CD14-positive monocyte (primary cell): ENCODE measurements around the gene SEZ6L2. TPM values are rescaled to one million over a fixed set of nuclear protein-coding genes. Genes with fewer than 3 reads are reported as not detected.

Source experiments
- DNase-seq, 3 donors: peaks; one replicate each; pipeline ENCODE4 v3.0.0-alpha.2; 2011 to 2022
- H2AFZ ChIP-seq: 2 replicates; pipeline ENCODE4 v1.6.0; 2012; ENCODE audit warnings: mild to moderate bottlenecking, low read depth, low read length, inconsistent platforms; ENCODE audit not compliant: insufficient read depth, poor library complexity, severe bottlenecking
- H3K27ac ChIP-seq, 2 donors: 1 replicate in 1 of 2; 2 replicates in 1 of 2; pipeline ENCODE4 v1.5.1; 2012 to 2013; ENCODE audit warnings: low read length in 2 of 2, control low read depth in 1 of 2, inconsistent platforms in 1 of 2, low read depth in 1 of 2, mild to moderate bottlenecking in 1 of 2
- H3K27me3 ChIP-seq, 2 donors: one replicate each; pipeline versions ENCODE4 v1.6.0 to v1.6.1; 2011 to 2013; ENCODE audit warnings: low read length in 2 of 2; ENCODE audit not compliant: control insufficient read depth in 2 of 2, insufficient read depth in 2 of 2
- H3K36me3 ChIP-seq, 2 donors: replicated peaks in 1 of 2; 1 replicate in 1 of 2; 2 replicates in 1 of 2; pipeline versions ENCODE4 v1.5.1 to v1.6.1; 2012 to 2013; ENCODE audit warnings: low read length in 2 of 2, control low read depth in 1 of 2, inconsistent platforms in 1 of 2, mild to moderate bottlenecking in 1 of 2; ENCODE audit not compliant: insufficient read depth in 2 of 2, control insufficient read depth in 1 of 2
- H3K4me1 ChIP-seq, 2 donors: 1 replicate in 1 of 2; 2 replicates in 1 of 2; pipeline versions ENCODE4 v1.5.1 to v1.6.1; 2012 to 2013; ENCODE audit warnings: low read length in 2 of 2, control low read depth in 1 of 2, inconsistent platforms in 1 of 2, mild to moderate bottlenecking in 1 of 2, moderate library complexity in 1 of 2; ENCODE audit not compliant: insufficient read depth in 2 of 2, control insufficient read depth in 1 of 2
- H3K4me2 ChIP-seq: replicated peaks from 2 replicates; pipeline ENCODE3; 2012; ENCODE audit warnings: low read length, moderate library complexity, mild to moderate bottlenecking; ENCODE audit not compliant: poor library complexity, severe bottlenecking; ENCODE audit errors: extremely low read depth
- H3K4me3 ChIP-seq, 3 experiments: fragments of 200-600 bp in 1 of 3; sonication (generic) in 1 of 3; replicated peaks in 1 of 3; 1 replicate in 2 of 3; 2 replicates in 1 of 3; pipeline ENCODE4 v1.5.1; 2011 to 2013; ENCODE audit warnings: low read length in 3 of 3, mild to moderate bottlenecking in 3 of 3, control low read depth in 2 of 3, low read depth in 2 of 3, inconsistent platforms in 1 of 3, moderate library complexity in 1 of 3
- H3K79me2 ChIP-seq: 2 replicates; pipeline ENCODE4 v1.6.0; 2012; ENCODE audit warnings: mild to moderate bottlenecking, control low read depth, inconsistent platforms, low read length, moderate library complexity; ENCODE audit not compliant: insufficient read depth
- H3K9ac ChIP-seq: 2 replicates; pipeline ENCODE4 v1.6.0; 2017; ENCODE audit warnings: low read length, mild to moderate bottlenecking; ENCODE audit not compliant: insufficient read depth, poor library complexity, severe bottlenecking
- H3K9me3 ChIP-seq, 2 donors: replicated peaks in 1 of 2; 1 replicate in 1 of 2; 2 replicates in 1 of 2; pipeline versions ENCODE4 v1.5.1 to v1.6.1; 2012 to 2013; ENCODE audit warnings: low read length in 2 of 2, control low read depth in 1 of 2; ENCODE audit not compliant: control insufficient read depth in 1 of 2, insufficient read depth in 1 of 2
- H4K20me1 ChIP-seq: 2 replicates; pipeline ENCODE4 v1.6.0; 2012; ENCODE audit warnings: mild to moderate bottlenecking, low read length, control low read depth, moderate library complexity; ENCODE audit not compliant: insufficient read depth
- H3K27ac Mint-ChIP-seq, 7 donors: one replicate each; pipeline ENCODE4 v1.8.0; 2020; ENCODE audit warnings: mild to moderate bottlenecking in 7 of 7, mixed read lengths in 7 of 7, moderate library complexity in 6 of 7, inconsistent platforms in 2 of 7
- H3K27me3 Mint-ChIP-seq, 3 donors: one replicate each; pipeline ENCODE4 v1.8.0; 2021 to 2022; ENCODE audit warnings: low read depth in 3 of 3, mild to moderate bottlenecking in 3 of 3, mixed read lengths in 3 of 3, moderate library complexity in 3 of 3, inconsistent platforms in 1 of 3
- H3K36me3 Mint-ChIP-seq, 2 donors: one replicate each; pipeline ENCODE4 v1.8.0; 2020; ENCODE audit warnings: mixed read lengths in 2 of 2, inconsistent platforms in 1 of 2, mild to moderate bottlenecking in 1 of 2
- H3K4me1 Mint-ChIP-seq: one replicate; pipeline ENCODE4 v1.8.0; 2020; ENCODE audit warnings: mild to moderate bottlenecking, mixed read lengths
- H3K4me3 Mint-ChIP-seq, 2 donors: one replicate each; pipeline ENCODE4 v1.8.0; 2020; ENCODE audit warnings: mild to moderate bottlenecking in 2 of 2, mixed read lengths in 2 of 2, moderate library complexity in 1 of 2
- H3K9me3 Mint-ChIP-seq, 7 donors: one replicate each; pipeline ENCODE4 v1.8.0; 2020 to 2022; ENCODE audit warnings: mixed read lengths in 7 of 7, mild to moderate bottlenecking in 6 of 7, moderate library complexity in 6 of 7, inconsistent platforms in 2 of 7
- CTCF ChIP-seq: fragments of 200-600 bp; IDR thresholded peaks from one replicate; pipeline ENCODE4 v1.8.0; 2022; ENCODE audit warnings: antibody characterized with exemption, mild to moderate bottlenecking
- WGBS: methylation state at CpG from one replicate; pipeline ENCODE4 v1.1.5; 2013; ENCODE audit warnings: missing lambda C conversion rate; ENCODE audit not compliant: insufficient coverage; 5-methylcytosine and 5-hydroxymethylcytosine counted together
- intact Hi-C, 2 donors: fragments of 100-400 bp; cut with micrococcal nuclease; formaldehyde crosslinking; loops; one replicate each; pipeline versions ENCODE4 v1.15.0 to v1.15.1; 2023
- polyA plus RNA-seq, 3 donors: library from polyadenylated mRNA; depleted of rRNA in 1 of 3; unstranded in 2 of 3; stranded (reverse) in 1 of 3; fragments of 300-500 nt in 2 of 3; fragments of >200 nt in 1 of 3; fragmentation: Illumina TruSeq in 2 of 3; gene quantifications; 1 replicate in 2 of 3; 2 replicates in 1 of 3; pipeline ENCODE4 v1.2.3, GENCODE V29; 2012 to 2021

The SEZ6L2 gene
- polyA plus RNA-seq, 3 donors, result not detected

DNA sequence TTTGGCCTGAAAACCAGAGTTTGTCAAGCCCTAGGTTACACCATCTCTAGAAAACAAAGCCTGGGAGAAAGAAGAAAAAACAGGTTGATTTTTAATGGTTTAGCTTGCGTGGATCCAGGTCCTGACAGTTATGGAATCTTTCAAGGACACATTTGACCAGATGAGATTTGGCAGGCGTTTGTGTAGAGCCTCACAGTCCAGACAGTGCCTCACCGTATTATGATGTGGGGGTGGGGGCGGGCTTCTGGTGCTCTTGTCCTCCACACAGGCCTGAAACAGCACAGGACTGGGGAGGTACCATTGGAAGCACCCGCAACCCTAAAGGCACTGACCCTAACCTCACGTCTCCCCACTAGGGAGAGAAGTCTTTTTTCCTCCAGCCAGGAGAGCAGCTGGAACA, 59.5 kb downstream of the SEZ6L2 start:
- Histone ChIP-seq H4K20me1 (peaks cover 76% of the 10 kb centered on the region), H3K27ac (no peak overlapping the region), H3K4me1 (no peaks in the 10 kb centered on the region), H3K79me2 (no peaks in the 10 kb centered on the region), H3K36me3 (peaks cover 91 to 96% of the 10 kb centered on the region in 2 donors), H3K27me3 (no peaks in the 10 kb centered on the region), H2AFZ (no peak overlapping the region), H3K4me3 (no peak overlapping the region), H3K4me2 (no peak overlapping the region), H3K9ac (no peak overlapping the region), H3K9me3 (no peaks in the 10 kb centered on the region)
- no peak for DNase-seq
- Mint-ChIP-seq H3K4me3 (no peak overlapping the region), H3K9me3 (no peaks in the 10 kb centered on the region), H3K27me3 (no peaks in the 10 kb centered on the region), H3K36me3 (peaks cover 76 to 97% of the 10 kb centered on the region in 2 donors), H3K27ac (no peak overlapping the region), H3K4me1 (no peaks in the 10 kb centered on the region)
- no peak for TF ChIP-seq CTCF
- intact Hi-C loops, result no loop called here
- 100% methylated on average over 3 of the region's 6 CpGs for WGBS

GRCh38 chr16:29837841-29838240, 61.5 kb downstream of the SEZ6L2 start:
- Mint-ChIP-seq H3K9me3 (no peaks in the 10 kb centered on the region), H3K4me1 (no peaks in the 10 kb centered on the region), H3K27me3 (no peaks in the 10 kb centered on the region), H3K36me3 (peaks cover 78 to 100% of the 10 kb centered on the region in 2 donors), H3K27ac (peak overlapping the region in 1 of 7 donors; percentile 59), H3K4me3 (no peak overlapping the region)
- H3K4me2 ChIP-seq, result no peak overlapping the region
- WGBS, result 100% methylated on average over 2 of the region's 5 CpGs
- H3K27ac ChIP-seq, result no peak overlapping the region
- DNase-seq, result no peak
- no peak overlapping the region for H3K4me3 ChIP-seq
- H3K4me1 ChIP-seq, result no peaks in the 10 kb centered on the region
- peaks cover 77% of the 10 kb centered on the region for H4K20me1 ChIP-seq
- no peak for TF ChIP-seq CTCF
- H3K9me3 ChIP-seq, result no peaks in the 10 kb centered on the region
- H3K27me3 ChIP-seq, result no peaks in the 10 kb centered on the region
- peaks cover 96 to 100% of the 10 kb centered on the region in 2 donors for H3K36me3 ChIP-seq
- H3K79me2 ChIP-seq, result no peaks in the 10 kb centered on the region
- no peak overlapping the region for H3K9ac ChIP-seq
- no peak overlapping the region for H2AFZ ChIP-seq
- intact Hi-C loops, result no loop called here
